RWPE2 (cell line): ENCODE results near the gene CFAP58.

ENCODE experiments used
- ATAC-seq: fragments of 200-7000 bp; cut with Tn5 transposase; 3 replicates; pipeline ENCODE4 v1.9.1; 2021; ENCODE audit warnings: low read depth
- DNase-seq: peaks from one replicate; pipeline ENCODE4 v3.0.0-alpha.2; 2020; ENCODE audit warnings: low spot score
- H3K27ac ChIP-seq: fragments of 450-650 bp; 2 replicates; pipeline ENCODE4 v1.5.1; 2017; ENCODE audit warnings: mild to moderate bottlenecking; ENCODE audit not compliant: poor library complexity, severe bottlenecking
- H3K27me3 ChIP-seq: fragments of 250-450 bp; sonication (Bioruptor Pico); 2 replicates; pipeline ENCODE4 v1.5.1; 2021; ENCODE audit warnings: mild to moderate bottlenecking, moderate library complexity; ENCODE audit not compliant: insufficient read depth, poor library complexity, severe bottlenecking
- H3K36me3 ChIP-seq: fragments of 250-450 bp; sonication (Bioruptor Pico); 2 replicates; pipeline ENCODE4 v1.5.1; 2020; ENCODE audit warnings: low read depth, mild to moderate bottlenecking, moderate library complexity
- H3K4me1 ChIP-seq: fragments of 250-450 bp; sonication (Bioruptor Pico); 2 replicates; pipeline ENCODE4 v1.5.1; 2021; ENCODE audit warnings: mild to moderate bottlenecking, moderate library complexity; ENCODE audit not compliant: insufficient read depth, poor library complexity, severe bottlenecking
- H3K4me3 ChIP-seq: fragments of 250-450 bp; sonication (Bioruptor Pico); 2 replicates; pipeline ENCODE4 v1.5.1; 2021; ENCODE audit warnings: mild to moderate bottlenecking, moderate library complexity; ENCODE audit not compliant: severe bottlenecking
- H3K9me3 ChIP-seq: fragments of 250-450 bp; sonication (Bioruptor Pico); 2 replicates; pipeline ENCODE4 v1.5.1; 2021; ENCODE audit warnings: mild to moderate bottlenecking, moderate library complexity; ENCODE audit not compliant: severe bottlenecking
- TF ChIP-seq, protein P1 (sequence below): fragments of 450-650 bp; IDR thresholded peaks from one replicate; pipeline ENCODE4 v1.5.1; 2017; ENCODE audit warnings: mild to moderate bottlenecking, moderate library complexity; ENCODE audit not compliant: poor library complexity, severe bottlenecking

The CFAP58 gene

GRCh38 chr10:104391150-104391968 is 37.7 kb downstream of the CFAP58 start:
- H3K27me3 ChIP-seq = no peaks in the 10 kb centered on the region
- no peak overlapping the region for H3K4me3 ChIP-seq
- DNase-seq (no peak), ATAC-seq (peak; percentile 88)
- H3K9me3 ChIP-seq = no peaks in the 10 kb centered on the region
- H3K4me1 ChIP-seq = peaks cover 9% of the 10 kb centered on the region
- TF ChIP-seq, protein P1, sequence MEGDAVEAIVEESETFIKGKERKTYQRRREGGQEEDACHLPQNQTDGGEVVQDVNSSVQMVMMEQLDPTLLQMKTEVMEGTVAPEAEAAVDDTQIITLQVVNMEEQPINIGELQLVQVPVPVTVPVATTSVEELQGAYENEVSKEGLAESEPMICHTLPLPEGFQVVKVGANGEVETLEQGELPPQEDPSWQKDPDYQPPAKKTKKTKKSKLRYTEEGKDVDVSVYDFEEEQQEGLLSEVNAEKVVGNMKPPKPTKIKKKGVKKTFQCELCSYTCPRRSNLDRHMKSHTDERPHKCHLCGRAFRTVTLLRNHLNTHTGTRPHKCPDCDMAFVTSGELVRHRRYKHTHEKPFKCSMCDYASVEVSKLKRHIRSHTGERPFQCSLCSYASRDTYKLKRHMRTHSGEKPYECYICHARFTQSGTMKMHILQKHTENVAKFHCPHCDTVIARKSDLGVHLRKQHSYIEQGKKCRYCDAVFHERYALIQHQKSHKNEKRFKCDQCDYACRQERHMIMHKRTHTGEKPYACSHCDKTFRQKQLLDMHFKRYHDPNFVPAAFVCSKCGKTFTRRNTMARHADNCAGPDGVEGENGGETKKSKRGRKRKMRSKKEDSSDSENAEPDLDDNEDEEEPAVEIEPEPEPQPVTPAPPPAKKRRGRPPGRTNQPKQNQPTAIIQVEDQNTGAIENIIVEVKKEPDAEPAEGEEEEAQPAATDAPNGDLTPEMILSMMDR = no peak
- no peak overlapping the region for H3K27ac ChIP-seq
- H3K36me3 ChIP-seq = no peaks in the 10 kb centered on the region

- H3K4me3 ChIP-seq = no peak overlapping the region
- ATAC-seq = no peak
- no peaks in the 10 kb centered on the region for H3K36me3 ChIP-seq
- peaks cover 9% of the 10 kb centered on the region for H3K4me1 ChIP-seq
- TF ChIP-seq, protein P1 = no peak
- no peaks in the 10 kb centered on the region for H3K9me3 ChIP-seq
- no peak for DNase-seq
- no peaks in the 10 kb centered on the region for H3K27me3 ChIP-seq
- H3K27ac ChIP-seq = no peak overlapping the region
These were observed 38.3 kb downstream of the CFAP58 start for GRCh38 chr10:104391969-104392296.

GRCh38 chr10:104393387-104393786 is 39.8 kb downstream of the CFAP58 start:
- H3K36me3 ChIP-seq = no peaks in the 10 kb centered on the region
- DNase-seq = no peak
- ATAC-seq = no peak
- TF ChIP-seq, protein P1 = no peak
- H3K27ac ChIP-seq = no peak overlapping the region
- H3K4me1 ChIP-seq = peaks cover 9% of the 10 kb centered on the region
- H3K4me3 ChIP-seq = no peak overlapping the region
- H3K9me3 ChIP-seq = no peaks in the 10 kb centered on the region
- H3K27me3 ChIP-seq = no peaks in the 10 kb centered on the region

DNA sequence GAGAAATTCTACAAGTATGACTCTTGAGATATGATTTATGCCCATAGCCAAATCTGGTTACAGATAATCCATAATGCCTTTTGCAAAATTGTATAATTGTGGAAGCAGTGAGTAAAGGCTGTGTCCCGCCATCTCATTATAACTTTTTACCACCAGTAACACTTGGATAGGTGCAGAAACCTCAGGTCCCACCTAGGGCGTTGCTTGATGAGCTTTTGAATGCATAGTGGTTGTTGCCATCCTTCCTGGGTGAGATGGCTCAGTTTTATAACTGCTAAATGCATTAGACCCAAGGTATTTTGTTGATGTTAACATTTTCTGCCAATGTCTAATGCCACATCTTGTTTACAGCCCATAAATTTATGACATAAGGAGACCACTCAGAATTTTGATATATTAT is 42.9 kb downstream of the CFAP58 start:
- Histone ChIP-seq H3K4me1 (peaks cover 2% of the 10 kb centered on the region), H3K27me3 (peaks cover 8% of the 10 kb centered on the region), H3K27ac (no peak overlapping the region), H3K4me3 (no peak overlapping the region), H3K9me3 (no peaks in the 10 kb centered on the region), H3K36me3 (no peaks in the 10 kb centered on the region)
- DNase-seq (no peak), ATAC-seq (no peak)
- TF ChIP-seq, protein P1 = no peak

DNA sequence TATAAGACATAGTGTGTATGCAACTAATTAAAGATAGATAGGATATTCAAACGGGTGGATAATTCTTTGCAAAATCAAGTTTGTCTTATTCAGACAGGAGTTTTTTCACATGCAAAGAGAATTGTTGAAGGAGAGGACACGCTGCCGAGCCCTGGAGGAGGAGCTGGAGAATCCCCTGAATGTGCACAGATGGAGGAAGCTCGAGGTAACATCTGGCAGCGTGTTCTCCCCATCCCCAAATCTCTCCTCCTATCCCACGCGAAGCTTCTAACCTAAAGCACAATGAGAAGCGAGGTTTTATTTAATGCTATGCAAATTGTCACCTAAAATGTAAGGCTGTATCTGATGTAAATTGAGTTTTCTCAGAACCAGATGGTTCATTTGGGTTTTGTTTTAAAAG is 50.0 kb downstream of the CFAP58 start:
- H3K36me3 ChIP-seq = no peaks in the 10 kb centered on the region
- peaks cover 8% of the 10 kb centered on the region for H3K27me3 ChIP-seq
- H3K27ac ChIP-seq = no peak overlapping the region
- no peak overlapping the region for H3K4me3 ChIP-seq
- H3K9me3 ChIP-seq = no peaks in the 10 kb centered on the region
- TF ChIP-seq, protein P1 = no peak
- ATAC-seq (no peak), DNase-seq (no peak)
- H3K4me1 ChIP-seq = no peaks in the 10 kb centered on the region
